Stomach smooth muscle (tissue), 2 donors: ENCODE measurements around the gene TMEM225B.
"Not testable (repeated sequence)": the region's sequence is repeated elsewhere in the genome, so short reads cannot be mapped to it uniquely, and the experiment has no call there.

Source experiments
- H3K27ac ChIP-seq: one replicate; pipeline ENCODE4 v1.7.0; 2013; ENCODE audit warnings: mild to moderate bottlenecking, low read length, inconsistent platforms
- H3K27me3 ChIP-seq, 2 donors: one replicate each; pipeline ENCODE4 v1.7.0; 2013; ENCODE audit warnings: low read length in 2 of 2; ENCODE audit not compliant: insufficient read depth in 2 of 2, control insufficient read depth in 1 of 2
- H3K36me3 ChIP-seq, 2 donors: one replicate each; pipeline ENCODE4 v1.7.0; 2013; ENCODE audit warnings: low read length in 2 of 2; ENCODE audit not compliant: control insufficient read depth in 2 of 2, insufficient read depth in 2 of 2
- H3K4me1 ChIP-seq: one replicate; pipeline ENCODE4 v1.7.0; 2013; ENCODE audit warnings: low read length; ENCODE audit not compliant: control insufficient read depth, insufficient read depth
- H3K4me3 ChIP-seq, 2 donors: one replicate each; pipeline ENCODE4 v1.7.0; 2013; ENCODE audit warnings: low read length in 2 of 2
- H3K9ac ChIP-seq, 2 donors: one replicate each; pipeline ENCODE4 v1.7.0; 2013; ENCODE audit warnings: low read length in 2 of 2, mild to moderate bottlenecking in 1 of 2
- H3K9me3 ChIP-seq, 2 donors: one replicate each; pipeline ENCODE4 v1.7.0; 2013; ENCODE audit warnings: low read length in 2 of 2; ENCODE audit not compliant: control insufficient read depth in 2 of 2
- donor health status: healthy.
- donor health status: Pancreatic carcinoma.

Gene TMEM225B

DNA sequence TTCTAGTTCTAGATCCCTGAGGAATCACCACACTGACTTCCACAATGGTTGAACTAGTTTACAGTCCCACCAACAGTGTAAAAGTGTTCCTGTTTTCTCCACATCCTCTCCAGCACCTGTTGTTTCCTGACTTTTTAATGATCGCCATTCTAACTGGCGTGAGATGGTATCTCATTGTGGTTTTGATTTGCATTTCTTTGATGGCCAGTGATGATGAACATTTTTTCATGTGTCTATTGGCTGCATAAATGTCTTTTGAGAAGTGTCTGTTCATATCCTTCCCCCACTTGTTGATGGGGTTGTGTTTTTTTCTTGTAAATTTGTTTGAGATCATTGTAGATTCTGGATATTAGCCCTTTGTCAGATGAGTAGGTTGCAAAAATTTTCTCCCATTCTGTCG, 56.6 kb downstream of the TMEM225B start:
- not testable (repeated sequence) for H3K36me3 ChIP-seq, H3K9ac ChIP-seq, H3K27ac ChIP-seq, H3K27me3 ChIP-seq, H3K9me3 ChIP-seq, H3K4me1 ChIP-seq, H3K4me3 ChIP-seq

DNA sequence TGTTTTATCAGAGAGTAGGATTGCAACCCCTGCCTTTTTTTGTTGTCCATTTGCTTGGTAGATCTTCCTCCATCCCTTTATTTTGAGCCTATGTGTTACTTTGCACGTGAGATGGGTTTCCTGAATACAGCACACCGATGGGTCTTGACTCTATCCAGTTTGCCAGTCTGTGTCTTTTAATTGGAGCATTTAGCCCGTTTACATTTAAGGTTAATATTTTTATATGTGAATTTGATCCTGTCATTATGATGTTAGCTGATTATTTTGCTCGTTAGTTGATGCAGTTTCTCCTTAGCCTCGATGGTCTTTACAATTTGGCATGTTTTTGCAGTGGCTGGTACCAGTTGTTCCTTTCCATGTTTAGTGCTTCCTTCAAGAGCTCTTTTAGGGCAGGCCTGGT, 59.8 kb downstream of the TMEM225B start:
- H3K4me3 ChIP-seq, H3K27ac ChIP-seq, H3K4me1 ChIP-seq, H3K27me3 ChIP-seq, H3K9me3 ChIP-seq, H3K9ac ChIP-seq, H3K36me3 ChIP-seq: not testable (repeated sequence)
